ENCODE data around the gene CHAD.
"Not testable (repeated sequence)": the region's sequence is repeated elsewhere in the genome, so short reads cannot be mapped to it uniquely, and the experiment has no call there.

Gene CHAD

GRCh38 chr17:50452630-50453300 is 15.9 kb downstream of the CHAD start:
- FAIRE-seq: no peak

DNA sequence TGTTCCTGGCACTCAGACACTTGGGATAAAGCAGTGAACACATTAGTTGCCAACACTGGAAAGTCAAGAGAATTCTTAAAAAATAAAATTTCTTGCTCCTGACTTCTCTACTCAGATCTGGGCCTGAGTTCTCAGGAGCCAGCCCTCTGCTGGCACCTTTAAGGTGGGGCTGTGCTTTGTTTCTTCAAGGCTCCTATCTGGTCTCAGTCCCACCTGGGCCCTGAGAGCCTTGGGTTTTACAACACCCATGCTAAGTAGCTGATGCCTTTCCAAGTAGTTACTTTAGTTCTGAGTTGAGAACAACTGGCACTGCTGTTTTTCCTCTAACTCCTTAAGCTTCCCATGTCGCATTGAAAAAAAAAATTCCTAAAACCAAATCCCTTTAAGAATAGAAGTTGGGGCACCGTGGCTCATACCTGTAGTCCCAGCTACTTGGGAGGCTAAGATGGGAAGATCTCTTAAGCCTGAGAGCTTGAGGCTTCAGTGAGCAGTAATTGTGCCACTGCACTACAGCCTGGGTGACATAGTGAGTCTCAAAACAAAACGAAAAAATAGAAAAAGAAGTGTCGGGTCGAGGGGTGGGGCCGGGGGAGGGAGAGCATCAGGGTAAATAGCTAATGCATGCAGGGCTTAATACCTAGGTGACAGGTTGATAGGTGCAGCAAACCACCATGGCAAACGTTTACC is 16.6 kb downstream of the CHAD start:
- FAIRE-seq: no peak

DNA sequence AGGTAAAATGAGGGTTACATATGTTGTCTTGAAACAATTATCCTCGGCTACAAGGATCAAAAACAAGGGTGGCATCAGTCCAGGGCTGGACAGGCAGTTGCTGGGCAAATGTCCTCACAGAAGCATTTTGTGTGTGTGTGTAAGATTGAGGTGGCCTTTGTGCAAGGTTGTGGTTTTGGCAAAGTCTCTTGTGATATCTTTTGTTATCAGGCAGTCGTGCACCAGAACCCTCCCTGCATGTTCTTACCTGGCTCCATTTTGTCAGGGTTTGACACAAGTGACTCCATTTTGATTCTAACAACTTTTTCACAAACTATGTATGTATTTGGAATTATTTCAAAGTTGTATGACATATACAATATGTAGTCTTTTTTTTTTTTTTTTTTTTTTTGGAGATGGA is 20.0 kb downstream of the CHAD start:
- no peak for FAIRE-seq

- FAIRE-seq: peak; percentile 89
Observed at GRCh38 chr17:50447870-50448595, 20.6 kb downstream of the CHAD start.

DNA sequence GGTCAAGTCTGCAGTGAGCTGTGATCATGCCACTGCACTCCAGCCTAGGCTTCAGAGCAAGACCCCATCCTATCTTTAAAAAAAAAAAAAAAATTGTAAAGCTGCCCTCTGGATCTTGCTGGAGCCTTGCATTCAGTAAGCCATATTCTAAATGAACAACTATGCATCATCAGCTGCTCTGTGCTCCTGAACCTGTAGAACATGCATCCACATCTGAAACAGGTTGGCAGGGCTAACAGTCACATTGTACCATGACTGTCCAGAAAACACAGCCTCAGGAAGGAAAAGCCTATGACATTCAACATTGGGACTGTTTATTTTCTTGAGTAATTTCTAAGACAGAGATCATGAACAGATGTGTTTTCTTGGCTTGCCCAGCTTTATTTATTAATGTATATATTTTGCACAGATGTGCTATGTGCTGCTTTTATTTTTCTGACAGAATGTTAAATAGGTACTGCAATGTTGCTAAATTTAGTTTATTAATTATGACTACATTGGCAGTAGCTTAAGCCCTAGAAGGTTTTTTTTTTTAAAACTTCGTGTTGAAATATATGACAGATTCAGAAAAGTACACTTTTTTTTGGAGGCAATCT is 22.9 kb downstream of the CHAD start:
- no peak for FAIRE-seq

DNA sequence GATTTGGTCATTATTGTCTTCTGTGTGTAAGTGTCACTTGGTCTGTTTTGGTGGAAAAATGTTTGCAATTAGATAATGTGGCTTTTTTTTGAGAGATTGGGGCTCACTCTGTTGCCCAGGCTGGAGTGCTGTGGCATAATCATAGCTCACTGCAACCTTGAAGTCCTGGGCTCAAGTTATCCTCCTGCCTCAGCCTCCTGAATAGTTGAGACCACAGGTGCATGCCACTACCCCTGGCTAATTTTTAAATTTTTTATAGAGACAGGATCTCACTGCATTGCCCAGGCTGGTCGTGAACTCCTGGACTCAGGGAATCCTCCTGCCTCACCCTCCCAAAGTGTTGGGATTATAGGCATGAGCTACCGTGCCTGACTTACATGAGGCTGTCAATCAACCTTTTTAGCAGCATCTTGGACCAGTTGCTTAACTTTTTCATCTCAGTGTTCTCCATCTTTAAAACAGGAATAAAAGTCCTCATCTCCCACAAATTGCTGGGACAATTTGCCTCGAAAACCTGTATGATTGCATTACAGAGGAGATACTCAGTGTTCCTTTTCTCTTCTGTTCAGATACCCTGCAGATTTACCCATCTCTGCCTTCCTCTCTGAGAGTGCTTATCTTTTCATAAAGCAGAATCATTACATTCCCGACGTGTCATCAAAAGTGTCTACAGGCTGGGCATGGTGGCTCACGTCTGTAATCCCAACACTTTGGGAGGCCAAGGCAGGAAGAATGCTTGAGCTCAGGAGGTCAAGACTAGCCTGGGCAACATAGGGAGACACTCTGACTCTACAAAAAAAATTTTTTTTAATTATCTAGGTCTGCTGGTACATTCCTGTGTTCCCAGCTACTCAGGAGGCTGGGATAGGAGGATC is 23.6 kb downstream of the CHAD start:
- FAIRE-seq: no peak

DNA sequence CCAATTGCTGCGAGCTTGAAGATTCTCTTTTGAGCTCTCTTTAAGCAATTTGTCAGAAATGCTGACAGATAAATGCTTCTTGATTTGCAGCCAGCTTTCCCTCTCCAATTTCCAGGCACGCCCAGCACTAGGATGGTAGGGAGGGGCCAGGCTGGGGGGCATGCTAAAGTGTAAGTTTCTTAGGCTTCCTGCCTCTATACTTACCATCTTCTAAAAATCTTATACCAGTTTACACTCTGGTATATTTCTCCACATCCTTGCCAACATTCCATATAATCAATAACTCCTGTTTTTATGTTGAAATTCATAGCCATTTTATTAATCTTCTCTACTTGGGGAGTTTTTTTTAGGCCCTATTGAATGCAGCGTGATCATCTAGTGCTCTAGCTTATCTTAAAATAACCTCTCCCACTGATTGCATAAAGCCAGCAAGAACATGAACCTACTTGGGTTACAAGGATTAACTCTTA is 25.1 kb downstream of the CHAD start:
- no peak for FAIRE-seq

GRCh38 chr17:50440838-50441829 is 27.5 kb downstream of the CHAD start:
- FAIRE-seq: no peak

DNA sequence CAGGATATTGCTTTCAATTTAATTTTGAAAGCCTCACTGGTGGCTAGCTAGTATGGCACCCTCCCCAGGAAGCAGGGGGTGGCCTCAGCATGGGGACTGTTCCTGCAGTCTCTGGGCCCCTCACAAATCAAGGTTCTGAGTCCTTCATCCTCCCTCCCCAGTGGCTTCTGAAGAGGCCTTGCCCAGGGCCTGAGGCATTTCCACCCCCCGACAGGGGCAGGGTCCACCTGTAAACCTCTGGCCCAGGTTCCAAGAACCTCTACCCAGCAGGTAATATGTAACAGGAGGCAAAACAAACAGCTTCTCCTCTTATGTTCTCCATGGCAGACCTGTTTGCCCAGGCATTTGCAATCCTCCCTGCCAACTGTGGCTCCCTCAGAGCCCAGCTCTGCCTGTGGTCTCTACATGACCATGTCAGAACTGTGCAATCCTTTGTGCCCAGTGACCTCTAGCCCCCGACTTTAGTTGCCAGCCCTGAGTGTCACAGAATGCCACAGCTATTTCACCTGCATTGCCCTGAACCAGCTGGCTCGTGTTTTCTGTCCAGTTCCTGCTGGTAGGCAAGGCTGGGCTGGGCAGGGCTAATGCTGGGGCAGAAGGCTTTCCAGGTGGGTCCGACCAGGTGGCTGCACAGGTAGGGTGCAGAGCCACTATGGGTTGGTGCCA is 28.4 kb downstream of the CHAD start:
- no peak for FAIRE-seq

DNA sequence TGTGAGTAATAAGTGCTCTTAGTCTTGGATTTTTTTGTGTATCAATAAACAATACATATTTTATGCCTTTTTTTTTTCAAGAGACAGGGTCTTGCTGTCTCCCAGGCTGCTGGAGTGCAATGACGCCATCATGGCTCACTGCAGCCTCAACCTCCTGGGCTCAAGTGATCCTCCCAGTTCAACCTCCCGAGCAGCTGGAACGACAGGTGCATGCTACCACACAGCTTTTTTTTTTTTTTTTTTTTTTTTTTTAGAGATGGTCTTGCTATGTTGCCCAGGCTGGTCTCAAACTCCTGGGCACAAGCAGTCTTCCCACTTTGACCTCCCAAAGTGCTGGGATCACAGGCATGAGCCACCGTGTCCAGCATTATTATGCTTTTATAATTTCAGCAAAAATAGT is 29.7 kb downstream of the CHAD start:
- no peak for FAIRE-seq

GRCh38 chr17:50437409-50437808 is 31.3 kb downstream of the CHAD start:
- no peak for FAIRE-seq

DNA sequence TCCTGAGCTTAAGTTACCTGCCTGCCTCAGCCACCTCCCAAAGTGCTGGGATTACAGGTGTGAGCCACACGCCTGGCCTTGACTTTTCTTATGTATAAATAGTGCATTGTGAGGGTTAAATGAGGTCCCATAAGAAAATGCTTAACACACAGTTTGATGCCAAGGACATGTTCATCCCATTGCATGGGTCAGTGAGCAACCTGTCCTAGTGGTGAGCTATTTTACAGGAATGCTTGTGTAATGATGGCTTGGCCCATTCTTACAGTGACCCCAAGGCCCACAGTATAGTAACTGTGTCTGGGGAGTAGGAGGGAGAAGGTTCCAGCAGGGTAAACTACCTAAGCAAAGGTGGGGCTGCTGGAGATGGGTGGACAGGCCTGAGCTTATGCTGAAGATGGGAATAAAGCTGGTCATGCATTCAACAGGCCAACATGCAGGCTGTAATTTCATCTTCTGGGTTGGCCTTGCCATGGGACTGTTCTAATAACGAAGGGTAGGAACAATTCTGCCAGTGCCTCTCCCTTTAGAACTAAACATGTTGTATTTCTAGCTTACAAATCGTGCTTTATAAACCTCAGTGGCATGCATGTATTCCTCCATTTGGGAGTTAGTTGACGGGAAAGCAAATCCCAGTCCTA is 36.4 kb downstream of the CHAD start:
- FAIRE-seq: no peak

GRCh38 chr17:50430821-50431618 is 37.7 kb downstream of the CHAD start:
- no peak for FAIRE-seq

GRCh38 chr17:50429793-50430192 is 38.9 kb downstream of the CHAD start:
- no peak for FAIRE-seq

- FAIRE-seq: no peak
Observed at GRCh38 chr17:50428831-50429424, 39.8 kb downstream of the CHAD start.

- FAIRE-seq: not testable (repeated sequence)
Observed at GRCh38 chr17:50428126-50428525, 40.6 kb downstream of the CHAD start.

DNA sequence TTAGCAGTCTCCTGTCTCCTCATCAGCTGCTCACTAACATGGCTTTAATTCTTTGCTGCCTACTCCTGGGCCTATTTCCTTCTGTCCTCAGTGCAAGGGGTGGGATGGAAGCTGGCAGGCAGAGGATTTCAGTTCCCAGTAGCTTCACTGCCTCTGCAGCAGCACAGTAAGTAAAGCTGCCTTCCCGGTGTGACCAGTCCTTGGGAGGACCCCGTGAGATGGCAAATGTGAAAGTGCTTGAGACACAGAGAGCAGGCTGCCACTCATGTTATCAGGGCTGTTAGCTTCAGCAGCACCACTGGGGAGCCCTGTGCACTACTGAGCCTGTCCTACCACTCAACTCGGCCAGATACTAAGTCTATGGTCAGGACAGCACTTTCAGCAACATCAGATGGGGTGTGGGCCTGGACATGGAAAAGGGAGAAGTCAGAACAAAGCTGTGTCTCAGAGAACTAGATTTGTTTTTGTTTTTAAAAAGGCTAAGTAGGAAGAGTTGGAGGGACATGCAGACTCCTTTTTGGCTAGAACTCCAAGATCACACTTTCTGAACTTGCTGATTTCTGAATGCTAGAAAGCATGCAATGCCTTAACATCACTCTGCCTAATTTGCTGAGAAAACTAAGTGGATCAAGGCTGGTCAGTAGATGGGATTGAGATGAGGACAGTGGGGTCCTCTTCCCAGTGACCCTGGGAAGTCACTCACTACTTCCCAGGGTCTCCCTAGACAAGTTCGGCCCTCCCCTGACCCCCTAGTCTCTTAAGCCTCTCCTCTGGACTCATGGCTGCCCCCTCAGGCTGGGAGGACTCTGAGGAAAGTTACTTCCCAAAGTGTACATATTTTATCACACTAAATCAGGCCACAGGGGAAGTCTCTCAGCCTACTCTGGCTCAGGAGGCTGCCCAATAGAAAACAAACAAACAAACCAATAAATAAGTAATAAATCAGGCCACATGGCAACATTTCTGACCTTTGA is 41.6 kb downstream of the CHAD start:
- FAIRE-seq: no peak

DNA sequence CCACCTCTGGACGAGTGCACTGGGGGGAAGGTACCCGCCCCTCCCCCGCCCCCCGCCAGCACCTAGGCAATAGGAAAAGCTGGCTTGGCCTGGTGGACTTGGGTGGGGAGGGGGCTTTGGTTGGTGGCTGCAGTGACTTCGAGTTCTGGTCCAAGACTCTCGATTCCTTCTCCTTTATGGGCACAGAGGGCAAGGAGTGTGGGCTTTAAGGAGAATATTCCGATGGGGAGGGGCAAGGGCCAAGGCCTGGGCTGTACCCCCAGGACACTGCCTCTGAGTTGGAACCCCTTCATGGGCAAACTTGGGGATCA is 42.3 kb downstream of the CHAD start:
- FAIRE-seq: no peak

Data from islet of Langerhans (tissue), 1 donor.